ENCODE results near the gene ZFPM1. TPM values are rescaled to one million over a fixed set of nuclear protein-coding genes. Genes with fewer than 3 reads are reported as not detected.

ZFPM1 gene
- total and polyA plus RNA-seq, 7 donors, result 0.43 to 2.9 (median 2.3) TPM

DNA sequence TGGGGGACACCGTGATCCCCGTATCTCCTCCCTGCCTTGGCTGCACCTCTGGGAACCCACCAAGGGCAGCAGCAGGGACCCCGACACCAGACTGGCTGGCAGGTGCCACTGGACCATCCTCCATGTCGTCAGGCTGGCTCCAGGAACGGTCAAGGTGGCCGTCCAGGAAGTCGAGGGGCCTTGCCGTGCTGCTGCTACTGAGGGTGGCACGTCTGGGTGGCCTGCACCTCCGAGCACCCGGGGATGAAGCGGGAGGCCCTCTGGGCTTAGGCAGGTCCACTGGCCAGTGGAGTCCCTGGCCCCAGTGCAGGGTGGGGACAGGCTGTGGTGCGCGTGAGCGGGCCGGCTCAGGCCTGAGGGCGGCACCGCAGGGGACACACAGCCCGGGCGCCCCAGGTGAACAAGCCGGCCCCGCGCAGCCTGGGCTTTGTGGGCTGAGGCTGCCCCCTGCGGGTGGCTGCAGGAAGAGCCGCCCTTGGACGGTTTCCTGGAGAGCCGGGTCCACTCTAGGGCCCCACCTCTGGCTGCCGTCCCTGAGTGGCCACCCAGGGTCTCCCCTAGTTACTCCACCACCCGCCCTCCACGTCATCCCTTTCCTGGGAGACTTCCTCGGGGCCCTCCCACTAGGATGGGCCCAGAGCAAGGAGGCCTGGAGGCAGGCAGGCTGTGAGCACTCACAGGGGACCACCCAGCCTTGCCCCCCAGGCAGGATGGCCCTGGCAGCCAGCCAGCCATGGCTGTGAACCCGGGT is 74.3 kb downstream of the ZFPM1 start:
- Histone ChIP-seq H3K27ac (no peak overlapping the region), H3K4me3 (peak overlapping the region; percentile 7), H3K9me3 (no peaks in the 10 kb centered on the region), H3K36me3 (ENCODE audit: insufficient read depth in 1 of 2, low read depth in 1 of 2) (no peaks in the 10 kb centered on the region), H3K4me1 (peaks cover 69% of the 10 kb centered on the region), H3K27me3 (ENCODE audit: insufficient read depth in 3 of 3, low read length in 2 of 3) (peaks cover 0 to 17% (median 5%) of the 10 kb centered on the region in 3 donors)
- 16 to 30% (median 18%) methylated on average over 24 to 32 of the region's 32 CpGs for WGBS, 3 donors
- intact Hi-C loops (cut with DNase I), result loop anchor here in 1 of 2 donors (10.0 kb wide), 1 partner anchor 333 kb away; no protein-coding TSS in a partner anchor
- TF ChIP-seq, protein P1, sequence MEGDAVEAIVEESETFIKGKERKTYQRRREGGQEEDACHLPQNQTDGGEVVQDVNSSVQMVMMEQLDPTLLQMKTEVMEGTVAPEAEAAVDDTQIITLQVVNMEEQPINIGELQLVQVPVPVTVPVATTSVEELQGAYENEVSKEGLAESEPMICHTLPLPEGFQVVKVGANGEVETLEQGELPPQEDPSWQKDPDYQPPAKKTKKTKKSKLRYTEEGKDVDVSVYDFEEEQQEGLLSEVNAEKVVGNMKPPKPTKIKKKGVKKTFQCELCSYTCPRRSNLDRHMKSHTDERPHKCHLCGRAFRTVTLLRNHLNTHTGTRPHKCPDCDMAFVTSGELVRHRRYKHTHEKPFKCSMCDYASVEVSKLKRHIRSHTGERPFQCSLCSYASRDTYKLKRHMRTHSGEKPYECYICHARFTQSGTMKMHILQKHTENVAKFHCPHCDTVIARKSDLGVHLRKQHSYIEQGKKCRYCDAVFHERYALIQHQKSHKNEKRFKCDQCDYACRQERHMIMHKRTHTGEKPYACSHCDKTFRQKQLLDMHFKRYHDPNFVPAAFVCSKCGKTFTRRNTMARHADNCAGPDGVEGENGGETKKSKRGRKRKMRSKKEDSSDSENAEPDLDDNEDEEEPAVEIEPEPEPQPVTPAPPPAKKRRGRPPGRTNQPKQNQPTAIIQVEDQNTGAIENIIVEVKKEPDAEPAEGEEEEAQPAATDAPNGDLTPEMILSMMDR (IDR thresholded peaks at IDR 0.05), result peak; percentile 81
- DNase-seq (peak; percentile 71 to 77), ATAC-seq (peak; percentile 64 to 79 (median 72))

DNA sequence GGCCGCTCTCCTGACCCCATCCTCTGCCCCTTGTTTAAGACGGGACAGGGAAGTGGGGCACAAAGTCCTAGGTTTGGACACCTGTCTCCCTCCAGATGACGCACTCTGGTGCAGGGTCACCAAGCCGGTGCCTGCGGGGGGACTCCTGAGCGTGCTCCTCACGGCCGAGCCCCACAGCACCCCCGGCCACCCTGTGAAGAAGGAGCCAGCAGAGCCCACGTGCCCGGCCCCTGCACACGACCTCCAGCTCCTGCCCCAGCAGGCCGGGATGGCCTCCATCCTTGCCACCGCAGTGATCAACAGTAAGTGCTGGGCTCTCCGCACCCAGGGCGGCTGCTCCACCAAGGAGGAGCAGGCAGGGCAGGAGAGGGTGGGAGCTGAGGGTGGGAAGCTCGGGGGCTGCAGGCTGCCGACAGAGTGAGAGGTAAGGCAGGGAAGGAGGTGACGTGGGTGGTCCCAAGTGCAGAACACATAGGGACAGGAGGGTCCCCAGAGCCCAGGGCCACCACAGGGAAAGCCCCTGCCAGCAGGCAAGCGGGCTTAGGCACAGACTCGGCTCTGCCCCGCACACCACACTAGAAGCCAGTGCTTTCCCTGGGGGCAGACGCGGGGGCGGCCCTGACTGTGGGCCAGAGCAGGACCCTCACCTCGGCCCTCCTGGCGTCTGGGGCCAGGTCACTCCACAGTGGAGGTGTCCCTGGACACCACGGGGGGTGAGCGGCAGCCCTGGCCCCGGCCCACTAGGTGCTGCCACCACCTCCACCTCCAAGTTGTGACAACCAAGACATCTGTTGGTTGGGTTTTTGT is 75.1 kb downstream of the ZFPM1 start:
- TF ChIP-seq, protein P1 (IDR thresholded peaks at IDR 0.05), result no peak
- H3K4me1 ChIP-seq, result peaks cover 68% of the 10 kb centered on the region
- 65 to 70% (median 68%) methylated on average over 26 to 30 of the region's 30 CpGs for WGBS, 3 donors
- H3K4me3 ChIP-seq, result no peak overlapping the region
- DNase-seq, result no peak
- intact Hi-C loops (cut with DNase I), result loop anchor here (2.0 to 10.0 kb wide), 2 partner anchors 85 to 333 kb away; no protein-coding TSS in a partner anchor
- ATAC-seq, result no peak
- H3K27ac ChIP-seq, result no peak overlapping the region
- no peaks in the 10 kb centered on the region for H3K36me3 ChIP-seq (ENCODE audit: insufficient read depth in 1 of 2, low read depth in 1 of 2)
- H3K27me3 ChIP-seq (ENCODE audit: insufficient read depth in 3 of 3, low read length in 2 of 3), result peaks cover 0 to 9% (median 1%) of the 10 kb centered on the region in 3 donors
- no peaks in the 10 kb centered on the region for H3K9me3 ChIP-seq

DNA sequence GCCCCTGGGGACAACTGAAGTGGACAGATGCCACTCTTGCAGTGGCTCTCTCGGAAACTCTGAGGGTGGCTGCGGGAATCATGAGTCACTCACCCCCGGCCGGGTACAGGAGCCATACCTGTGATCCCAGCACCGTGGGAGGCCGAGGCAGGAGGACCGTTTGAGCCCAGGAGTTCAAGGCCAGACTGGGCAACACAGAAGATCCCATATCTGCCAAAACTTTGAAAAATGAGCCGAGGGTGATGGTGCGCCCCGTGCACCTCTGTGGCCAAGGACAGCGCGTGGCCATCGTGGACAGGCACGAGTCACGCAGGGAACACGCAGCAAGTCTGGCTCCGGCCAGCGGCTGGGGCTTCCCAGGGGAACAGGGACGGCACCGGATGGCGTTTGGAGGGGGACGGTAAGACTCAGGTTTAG is 75.8 kb downstream of the ZFPM1 start:
- ATAC-seq, result no peak
- no peaks in the 10 kb centered on the region for H3K9me3 ChIP-seq
- no peak overlapping the region for H3K4me3 ChIP-seq
- 83 to 89% (median 84%) methylated on average over 22 of the region's 22 CpGs for WGBS, 3 donors
- H3K4me1 ChIP-seq, result peaks cover 61% of the 10 kb centered on the region
- peak in 1 of 2 donors; percentile 7 for DNase-seq
- intact Hi-C loops (cut with DNase I), result loop anchor here (1.0 to 10.0 kb wide), 3 partner anchors 86 to 334 kb away; no protein-coding TSS in a partner anchor
- peaks cover 0 to 2% (median 0%) of the 10 kb centered on the region in 3 donors for H3K27me3 ChIP-seq (ENCODE audit: insufficient read depth in 3 of 3, low read length in 2 of 3)
- no peak overlapping the region for H3K27ac ChIP-seq
- no peaks in the 10 kb centered on the region for H3K36me3 ChIP-seq (ENCODE audit: insufficient read depth in 1 of 2, low read depth in 1 of 2)
- TF ChIP-seq, protein P1 (IDR thresholded peaks at IDR 0.05), result no peak

DNA sequence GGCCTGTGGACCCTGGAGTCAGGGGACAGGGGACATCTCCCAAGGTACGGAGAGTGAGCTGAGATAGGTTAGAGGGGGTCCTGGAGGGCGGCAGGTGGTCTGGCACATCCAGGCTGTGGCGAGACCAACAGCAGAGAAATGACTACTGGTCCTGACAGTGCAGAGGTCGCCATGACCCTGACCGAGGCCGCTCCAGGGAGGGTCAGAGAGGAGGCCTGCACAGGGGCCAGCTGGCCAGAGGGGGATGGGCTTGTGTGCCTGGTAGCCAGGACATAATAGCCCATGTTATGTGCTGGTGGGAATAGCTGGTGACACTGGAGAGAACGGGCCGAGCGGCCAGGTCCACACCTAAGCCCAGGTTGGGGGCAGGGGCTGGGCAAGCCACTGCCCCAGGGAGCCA is 76.5 kb downstream of the ZFPM1 start:
- peak in 1 of 2 donors; percentile 12 for DNase-seq
- H3K36me3 ChIP-seq (ENCODE audit: insufficient read depth in 1 of 2, low read depth in 1 of 2), result no peaks in the 10 kb centered on the region
- no peak overlapping the region for H3K4me3 ChIP-seq
- peak overlapping the region; percentile 3 for H3K27ac ChIP-seq
- no peaks in the 10 kb centered on the region for H3K27me3 ChIP-seq (ENCODE audit: insufficient read depth in 3 of 3, low read length in 2 of 3)
- H3K4me1 ChIP-seq, result peaks cover 56% of the 10 kb centered on the region
- TF ChIP-seq, protein P1 (IDR thresholded peaks at IDR 0.05), result no peak
- intact Hi-C loops (cut with DNase I), result loop anchor here (1.0 to 10.0 kb wide), 3 partner anchors 86 to 335 kb away; no protein-coding TSS in a partner anchor
- ATAC-seq, result no peak
- 66 to 76% (median 74%) methylated on average over 9 of the region's 9 CpGs for WGBS, 3 donors
- H3K9me3 ChIP-seq, result no peaks in the 10 kb centered on the region
